SK-N-SH (cell line): ENCODE results near the gene NOTCH2NLA. TPM values are rescaled to one million over a fixed set of nuclear protein-coding genes. Genes with fewer than 3 reads are reported as not detected.
"Not testable (repeated sequence)": the region's sequence is repeated elsewhere in the genome, so short reads cannot be mapped to it uniquely, and the experiment has no call there.

ENCODE experiments used
- CTCF ChIA-PET: fragments of 300-600, 350-600 bp; formaldehyde crosslinking; extraction: SDS; loops from one replicate; lab custom pipeline; 2021; lab: Yijun Ruan, JAX
- POLR2A ChIA-PET: fragments of 350-600 bp; sonication (Branson Sonifier 250); formaldehyde crosslinking; extraction: SDS; loops from one replicate; lab custom pipeline; 2020; ENCODE audit warnings: antibody characterized with exemption, inconsistent platforms; lab: Yijun Ruan, JAX
- DNase-seq: peaks from one replicate; pipeline ENCODE4 v3.0.0; 2012
- H2AFZ ChIP-seq: fragments of 200-600 bp; sonication (generic); 2 replicates; pipeline ENCODE4 v1.8.1; 2016; ENCODE audit warnings: antibody characterized with exemption, mild to moderate bottlenecking, low read depth
- H3F3A ChIP-seq: fragments of 200-600 bp; sonication (generic); replicated peaks from 2 replicates; pipeline ENCODE3; 2016; ENCODE audit warnings: antibody characterized with exemption, mild to moderate bottlenecking; ENCODE audit not compliant: insufficient read depth
- H3K27ac ChIP-seq, 2 experiments: fragments of 200-500 bp in 1 of 2; fragments of 200-600 bp in 1 of 2; sonication (Bioruptor generic) in 1 of 2; sonication (generic), shearing (Covaris generic) in 1 of 2; 2 replicates each; pipeline versions ENCODE4 v1.5.1 to v1.6.1; 2014 to 2016; ENCODE audit warnings: low read depth in 2 of 2, inconsistent platforms in 1 of 2, low read length in 1 of 2, mild to moderate bottlenecking in 1 of 2, mixed read lengths in 1 of 2
- H3K27me3 ChIP-seq: fragments of 200-600 bp; sonication (generic), shearing (Covaris generic); 2 replicates; pipeline ENCODE4 v1.6.1; 2016; ENCODE audit warnings: mixed run types; ENCODE audit not compliant: insufficient read depth
- H3K36me3 ChIP-seq, 2 experiments: fragments of 200-500 bp in 1 of 2; fragments of 200-600 bp in 1 of 2; sonication (Bioruptor generic) in 1 of 2; sonication (generic) in 1 of 2; replicated peaks in 1 of 2; 2 replicates each; pipeline versions ENCODE3 to v1.5.1; 2014 to 2016; ENCODE audit warnings: low read length in 1 of 2, mild to moderate bottlenecking in 1 of 2; ENCODE audit not compliant: insufficient read depth in 2 of 2, control insufficient read depth in 1 of 2
- H3K4me1 ChIP-seq, 2 experiments: fragments of 200-500 bp in 1 of 2; fragments of 200-600 bp in 1 of 2; sonication (Bioruptor generic) in 1 of 2; sonication (generic), shearing (Covaris generic) in 1 of 2; 2 replicates each; pipeline versions ENCODE4 v1.5.1 to v1.6.1; 2014 to 2016; ENCODE audit warnings: low read depth in 1 of 2, low read length in 1 of 2, mixed run types in 1 of 2; ENCODE audit not compliant: insufficient read depth in 2 of 2, control insufficient read depth in 1 of 2
- H3K4me2 ChIP-seq: fragments of 200-600 bp; sonication (generic), shearing (Covaris generic); 2 replicates; pipeline ENCODE4 v1.6.1; 2017; ENCODE audit warnings: mixed run types
- H3K4me3 ChIP-seq, 2 experiments: fragments of 200-500 bp in 1 of 2; fragments of 200-600 bp in 1 of 2; sonication (Bioruptor generic) in 1 of 2; sonication (generic), shearing (Covaris generic) in 1 of 2; 2 replicates each; pipeline versions ENCODE4 v1.5.1 to v1.8.1; 2014 to 2016; ENCODE audit warnings: low read depth in 2 of 2, inconsistent platforms in 1 of 2, low read length in 1 of 2, mild to moderate bottlenecking in 1 of 2, mixed read lengths in 1 of 2, moderate library complexity in 1 of 2
- H3K79me2 ChIP-seq: fragments of 200-600 bp; sonication (generic); 2 replicates; pipeline ENCODE4 v1.8.1; 2017; ENCODE audit warnings: mild to moderate bottlenecking; ENCODE audit not compliant: insufficient read depth
- H3K9ac ChIP-seq: fragments of 200-600 bp; sonication (generic); 2 replicates; pipeline ENCODE4 v1.6.1; 2017; ENCODE audit warnings: mixed run types
- H3K9me2 ChIP-seq: fragments of 200-600 bp; sonication (generic); 2 replicates; pipeline ENCODE4 v1.6.1; 2017; ENCODE audit warnings: mixed run types
- H3K9me3 ChIP-seq: fragments of 200-600 bp; sonication (generic); 2 replicates; pipeline ENCODE4 v1.6.1; 2017; ENCODE audit warnings: mixed run types, mild to moderate bottlenecking, moderate library complexity
- H4K20me1 ChIP-seq: fragments of 200-600 bp; sonication (generic); 2 replicates; pipeline ENCODE4 v1.6.1; 2017; ENCODE audit warnings: mild to moderate bottlenecking, mixed run types; ENCODE audit not compliant: insufficient read depth
- WGBS: methylation state at CpG from one replicate; pipeline ENCODE4 v1.1.6; 2017; ENCODE audit warnings: low lambda C conversion rate; 5-methylcytosine and 5-hydroxymethylcytosine counted together
- polyA plus RNA-seq, 3 experiments: library from polyadenylated mRNA; depleted of rRNA; stranded (reverse); fragments of >200 nt; gene quantifications; 2 replicates each; pipeline ENCODE4 v1.2.3, GENCODE V29; 2012

NOTCH2NLA gene
- polyA plus RNA-seq (2012; rRNA removed), result 7.2 and 9.4 TPM in 2 replicates
- 5.3 and 6.8 TPM in 2 replicates for polyA plus RNA-seq (2012; cell fraction: cytosol; rRNA removed)
- polyA plus RNA-seq (2012; cell fraction: nucleus; rRNA removed), result 7.8 and 9.1 TPM in 2 replicates

- CTCF ChIA-PET, H3K79me2 ChIP-seq, H3K27ac ChIP-seq, POLR2A ChIA-PET, H3K36me3 ChIP-seq, H3K27me3 ChIP-seq, H2AFZ ChIP-seq, H3F3A ChIP-seq, H3K9me3 ChIP-seq, DNase-seq, H3K9me2 ChIP-seq, H3K4me1 ChIP-seq, H3K9ac ChIP-seq, H4K20me1 ChIP-seq: not testable (repeated sequence)
- Histone ChIP-seq H3K4me3 (peak within 1 kb of the TSS; percentile 43 to 52), H3K4me2 (0 out of 2 replicates have a peak within 1 kb of the TSS, but pooled peaks have one; percentile 44)
- 0% methylated on average over 4 of the region's 72 CpGs for WGBS
Observed at GRCh38 chr1:146228710-146229477, at the start of gene NOTCH2NLA. TSS of gene NOTCH2NLA (minus strand) at chr1:146229021. CDS start at chr1:146189337, 39,684 bp downstream.

- POLR2A ChIA-PET, H3K9me2 ChIP-seq, H4K20me1 ChIP-seq, H3K27me3 ChIP-seq, H3F3A ChIP-seq, H3K79me2 ChIP-seq, H3K4me1 ChIP-seq, H3K4me2 ChIP-seq, H3K27ac ChIP-seq, DNase-seq, H3K9me3 ChIP-seq, H2AFZ ChIP-seq, H3K9ac ChIP-seq, H3K4me3 ChIP-seq, H3K36me3 ChIP-seq, CTCF ChIA-PET: not testable (repeated sequence)
- no CpG with 5 or more reads among the region's 3 CpGs for WGBS
Observed at GRCh38 chr1:146278346-146278745, 49.5 kb upstream of the NOTCH2NLA start.

DNA sequence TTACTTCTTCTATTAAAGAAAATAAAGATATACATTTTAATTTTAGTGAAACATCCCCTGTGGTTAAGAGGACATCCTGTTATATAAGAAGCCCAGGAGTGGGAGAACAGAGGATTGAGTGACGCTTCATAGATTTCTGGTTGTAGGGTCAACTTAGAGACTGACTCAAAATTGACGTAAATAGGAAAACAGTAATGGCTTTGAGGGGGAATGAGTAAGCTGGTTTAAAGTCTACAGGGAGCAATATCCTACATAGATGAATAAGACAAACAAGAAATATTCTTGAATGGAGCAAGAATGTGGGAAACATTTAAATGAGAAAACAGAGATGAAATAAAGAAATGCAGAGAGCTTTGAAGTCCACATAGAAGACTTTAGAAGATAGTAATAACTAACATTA is 48.3 kb upstream of the NOTCH2NLA start:
- H2AFZ ChIP-seq, H3K4me3 ChIP-seq, CTCF ChIA-PET, H3K27me3 ChIP-seq, DNase-seq, H3K79me2 ChIP-seq, H4K20me1 ChIP-seq, H3K4me1 ChIP-seq, H3F3A ChIP-seq, H3K27ac ChIP-seq, H3K36me3 ChIP-seq, H3K4me2 ChIP-seq, H3K9me2 ChIP-seq, H3K9ac ChIP-seq, H3K9me3 ChIP-seq, POLR2A ChIA-PET: not testable (repeated sequence)
- no CpG with 5 or more reads among the region's 2 CpGs for WGBS

DNA sequence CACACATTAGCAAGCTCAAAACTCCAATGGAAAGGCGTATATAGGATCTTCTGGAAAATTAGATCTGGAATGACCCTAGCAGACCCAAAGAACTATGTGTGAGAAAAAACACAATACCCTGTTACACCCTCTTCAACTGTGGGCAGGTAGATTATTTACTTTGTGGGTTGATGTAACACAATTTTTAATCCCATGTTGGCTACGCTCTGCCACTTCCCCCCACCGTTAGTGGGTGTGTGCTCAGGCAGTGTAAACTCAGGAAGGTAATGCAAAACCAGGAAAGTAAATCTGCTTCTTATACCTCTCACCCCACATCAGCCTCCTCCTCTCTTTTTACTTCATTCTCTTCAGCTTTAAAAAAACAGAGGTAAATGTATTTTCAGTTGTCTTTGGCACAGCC is 45.3 kb upstream of the NOTCH2NLA start:
- H3K9me3 ChIP-seq, H3K4me2 ChIP-seq, H3K4me3 ChIP-seq, H3K79me2 ChIP-seq, H3F3A ChIP-seq, H3K36me3 ChIP-seq, POLR2A ChIA-PET, H3K27ac ChIP-seq, H2AFZ ChIP-seq, H3K9ac ChIP-seq, CTCF ChIA-PET, DNase-seq, H3K27me3 ChIP-seq, H4K20me1 ChIP-seq, H3K4me1 ChIP-seq, H3K9me2 ChIP-seq: not testable (repeated sequence)
- no CpG with 5 or more reads among the region's 3 CpGs for WGBS

DNA sequence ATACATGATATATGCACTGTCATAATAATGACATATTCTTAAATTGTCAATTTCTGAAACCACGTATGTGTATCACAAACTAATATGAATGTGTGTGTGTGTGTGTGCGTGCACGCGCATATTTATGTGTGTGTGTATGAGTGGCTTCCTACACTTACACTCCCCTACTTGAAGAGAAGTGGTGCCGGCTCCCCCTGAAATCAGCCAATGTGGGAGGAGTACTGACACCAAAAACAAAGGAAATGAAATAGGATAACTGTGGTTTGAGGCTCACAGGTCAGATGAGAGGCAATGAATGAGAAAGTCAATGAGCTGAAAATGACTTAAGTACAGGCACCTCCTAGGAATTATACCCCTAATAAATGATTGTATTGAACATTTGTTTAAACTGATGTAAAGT is 44.4 kb upstream of the NOTCH2NLA start:
- H2AFZ ChIP-seq, H3F3A ChIP-seq, DNase-seq, POLR2A ChIA-PET, H3K36me3 ChIP-seq, H3K79me2 ChIP-seq, H3K27ac ChIP-seq, H3K9me3 ChIP-seq, H3K9me2 ChIP-seq, H3K9ac ChIP-seq, H4K20me1 ChIP-seq, H3K4me1 ChIP-seq, H3K4me3 ChIP-seq, CTCF ChIA-PET, H3K27me3 ChIP-seq, H3K4me2 ChIP-seq: not testable (repeated sequence)
- WGBS, result no CpG with 5 or more reads among the region's 5 CpGs

GRCh38 chr1:146272734-146273133 is 43.9 kb upstream of the NOTCH2NLA start:
- H4K20me1 ChIP-seq, H3K4me2 ChIP-seq, H3K9me3 ChIP-seq, DNase-seq, H3K4me1 ChIP-seq, H3K4me3 ChIP-seq, POLR2A ChIA-PET, H3K9ac ChIP-seq, H3K27me3 ChIP-seq, H3K79me2 ChIP-seq, H3K27ac ChIP-seq, H3K36me3 ChIP-seq, H3K9me2 ChIP-seq, H3F3A ChIP-seq, CTCF ChIA-PET, H2AFZ ChIP-seq: not testable (repeated sequence)
- no CpG with 5 or more reads among the region's 3 CpGs for WGBS
